ENCODE results near the gene PANX1. TPM values are rescaled to one million over a fixed set of nuclear protein-coding genes. Genes with fewer than 3 reads are reported as not detected.

Gene PANX1
- total RNA-seq, 1 experiment from 2014 or later = 35.1 TPM

DNA sequence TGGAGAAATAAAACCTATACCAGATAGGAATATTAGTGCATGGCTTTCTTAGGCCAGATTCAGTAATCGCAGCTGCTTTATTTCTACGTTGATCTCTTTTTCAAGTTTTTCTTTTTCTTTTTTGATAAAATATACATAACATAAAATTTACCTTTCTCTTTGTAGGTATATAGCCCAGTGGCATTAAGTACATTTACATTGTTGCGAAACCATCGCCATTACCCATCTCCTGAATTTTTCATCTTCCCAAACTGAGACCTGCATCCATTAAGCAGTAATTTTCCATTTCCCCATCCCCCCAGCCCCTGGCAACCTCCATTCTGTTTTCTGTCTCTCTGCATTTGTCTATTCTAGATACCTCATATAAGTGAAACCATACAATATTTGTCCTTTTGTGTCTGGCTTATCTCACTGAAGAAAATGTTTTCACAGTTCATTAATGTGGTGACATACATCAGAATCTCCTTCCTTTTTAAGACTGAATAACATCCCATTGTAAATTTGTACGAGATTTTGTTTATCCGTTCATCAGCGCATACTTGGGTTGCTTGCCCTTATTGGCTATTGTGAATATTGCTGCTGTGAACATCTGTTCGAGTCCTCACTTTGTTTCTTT, 41.4 kb downstream of the PANX1 start:
- DNase-seq (ENCODE audit: low read depth, low spot score) = no peak
- in situ Hi-C loops (cut with HindIII; ENCODE audit: low pct_unique_long_range_greater_than_20kb, low sequenced_read_pairs) = no loop called here

DNA sequence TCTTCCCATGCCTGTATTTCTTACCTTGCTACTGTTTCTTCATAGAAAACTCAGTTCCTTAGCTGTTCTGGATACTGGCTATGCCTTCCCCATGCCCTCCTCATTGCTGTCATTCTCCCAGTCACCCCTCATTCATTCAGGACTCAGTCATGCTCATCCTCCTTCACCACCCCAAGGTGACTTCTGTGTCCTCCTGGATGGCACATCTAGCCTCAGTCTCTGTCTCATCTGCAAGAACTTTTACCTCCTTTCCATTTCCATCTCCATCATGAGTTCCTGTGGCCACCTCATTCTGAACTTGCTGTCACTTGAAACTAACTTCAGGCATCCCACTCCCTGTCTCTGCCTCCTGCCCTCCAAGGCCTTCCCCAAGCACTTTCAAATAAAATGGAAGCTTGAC, 42.3 kb downstream of the PANX1 start:
- in situ Hi-C loops (cut with HindIII; ENCODE audit: low pct_unique_long_range_greater_than_20kb, low sequenced_read_pairs) = no loop called here
- no peak for DNase-seq (ENCODE audit: low read depth, low spot score)

- in situ Hi-C loops (cut with HindIII; ENCODE audit: low pct_unique_long_range_greater_than_20kb, low sequenced_read_pairs) = no loop called here
- DNase-seq (ENCODE audit: low read depth, low spot score) = peak; percentile 62
Observed at GRCh38 chr11:94171693-94172440, 43.2 kb downstream of the PANX1 start.

- in situ Hi-C loops (cut with HindIII; ENCODE audit: low pct_unique_long_range_greater_than_20kb, low sequenced_read_pairs) = no loop called here
- DNase-seq (ENCODE audit: low read depth, low spot score) = no peak
Observed at GRCh38 chr11:94175535-94175934, 46.9 kb downstream of the PANX1 start.

GRCh38 chr11:94178331-94178730, 49.7 kb downstream of the PANX1 start:
- in situ Hi-C loops (cut with HindIII; ENCODE audit: low pct_unique_long_range_greater_than_20kb, low sequenced_read_pairs) = no loop called here
- DNase-seq (ENCODE audit: low read depth, low spot score) = no peak

- in situ Hi-C loops (cut with HindIII; ENCODE audit: low pct_unique_long_range_greater_than_20kb, low sequenced_read_pairs) = no loop called here
- no peak for DNase-seq (ENCODE audit: low read depth, low spot score)
Observed at GRCh38 chr11:94179696-94180095, 51.1 kb downstream of the PANX1 start.

- DNase-seq (ENCODE audit: low read depth, low spot score) = no peak
- in situ Hi-C loops (cut with HindIII; ENCODE audit: low pct_unique_long_range_greater_than_20kb, low sequenced_read_pairs) = no loop called here
Observed at GRCh38 chr11:94181526-94181925, 52.9 kb downstream of the PANX1 start.

- no peak for DNase-seq (ENCODE audit: low read depth, low spot score)
- in situ Hi-C loops (cut with HindIII; ENCODE audit: low pct_unique_long_range_greater_than_20kb, low sequenced_read_pairs) = no loop called here
Observed at GRCh38 chr11:94181943-94182342, 53.3 kb downstream of the PANX1 start.

- DNase-seq (ENCODE audit: low read depth, low spot score) = no peak
- in situ Hi-C loops (cut with HindIII; ENCODE audit: low pct_unique_long_range_greater_than_20kb, low sequenced_read_pairs) = no loop called here
Observed at GRCh38 chr11:94183251-94183885, 54.7 kb downstream of the PANX1 start.

- in situ Hi-C loops (cut with HindIII; ENCODE audit: low pct_unique_long_range_greater_than_20kb, low sequenced_read_pairs) = no loop called here
- peak; percentile 72 for DNase-seq (ENCODE audit: low read depth, low spot score)
Observed at GRCh38 chr11:94183886-94184264, 55.2 kb downstream of the PANX1 start.

GRCh38 chr11:94184362-94184761, 55.7 kb downstream of the PANX1 start:
- no peak for DNase-seq (ENCODE audit: low read depth, low spot score)
- in situ Hi-C loops (cut with HindIII; ENCODE audit: low pct_unique_long_range_greater_than_20kb, low sequenced_read_pairs) = no loop called here

GRCh38 chr11:94184846-94185245, 56.2 kb downstream of the PANX1 start:
- in situ Hi-C loops (cut with HindIII; ENCODE audit: low pct_unique_long_range_greater_than_20kb, low sequenced_read_pairs) = no loop called here
- no peak for DNase-seq (ENCODE audit: low read depth, low spot score)

DNA sequence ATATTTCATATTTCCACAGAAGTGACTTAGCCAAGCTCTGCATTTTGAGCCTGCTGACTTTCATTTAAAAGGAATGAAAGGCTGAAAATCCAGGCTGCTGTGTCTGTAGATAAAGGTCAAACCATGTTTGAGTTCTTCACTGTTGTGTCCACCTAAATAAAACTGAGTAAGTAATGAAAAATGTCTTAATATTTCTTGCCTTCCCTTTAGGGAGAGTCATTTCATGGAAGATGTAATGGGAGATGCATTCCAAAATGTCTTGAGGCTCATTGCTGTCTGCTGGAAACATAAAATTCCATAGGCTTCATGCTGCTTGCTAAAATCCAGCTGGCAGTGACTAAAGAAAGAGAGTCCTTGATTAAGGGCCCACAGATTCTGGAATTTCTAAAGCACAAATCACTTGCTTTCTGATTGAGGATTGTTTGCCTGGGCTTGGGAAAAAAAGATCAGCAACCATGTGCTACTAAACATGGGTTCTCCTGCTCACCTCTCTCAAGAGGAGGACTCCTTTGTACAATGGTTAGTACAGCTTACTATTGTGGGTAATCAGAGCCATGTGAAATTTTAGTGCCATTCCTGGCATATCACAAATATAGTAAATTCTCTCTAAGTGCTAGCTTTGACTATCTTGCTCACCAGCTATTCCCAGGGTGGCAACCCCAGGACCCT, 56.9 kb downstream of the PANX1 start:
- in situ Hi-C loops (cut with HindIII; ENCODE audit: low pct_unique_long_range_greater_than_20kb, low sequenced_read_pairs) = no loop called here
- DNase-seq (ENCODE audit: low read depth, low spot score) = no peak

GRCh38 chr11:94186342-94187203, 57.9 kb downstream of the PANX1 start:
- peak; percentile 56 for DNase-seq (ENCODE audit: low read depth, low spot score)
- in situ Hi-C loops (cut with HindIII; ENCODE audit: low pct_unique_long_range_greater_than_20kb, low sequenced_read_pairs) = no loop called here

GRCh38 chr11:94193288-94193687, 64.6 kb downstream of the PANX1 start:
- in situ Hi-C loops (cut with HindIII; ENCODE audit: low pct_unique_long_range_greater_than_20kb, low sequenced_read_pairs) = no loop called here

DNA sequence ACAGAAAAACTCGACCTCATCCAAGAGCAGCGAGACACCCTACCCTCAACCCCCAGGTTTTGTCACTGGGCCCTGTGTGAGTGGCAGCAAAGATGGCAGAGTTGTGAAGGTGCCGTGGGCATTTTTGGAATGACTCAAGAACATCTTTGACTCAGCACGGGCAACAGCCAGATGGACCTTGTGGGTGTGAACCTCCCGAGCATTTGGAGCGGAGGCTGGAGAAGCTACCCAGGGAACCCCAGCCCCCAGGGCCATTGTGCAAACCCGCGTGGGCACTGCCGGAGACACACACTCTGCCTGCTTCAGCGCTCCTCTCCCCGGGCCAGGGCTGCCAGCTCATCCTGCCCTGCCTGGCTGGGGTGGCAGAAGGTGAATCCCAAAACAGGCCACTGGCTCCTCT, 66.1 kb downstream of the PANX1 start:
- no peak for DNase-seq (ENCODE audit: low read depth, low spot score)
- in situ Hi-C loops (cut with HindIII; ENCODE audit: low pct_unique_long_range_greater_than_20kb, low sequenced_read_pairs) = no loop called here

More at GRCh38 chr11:94193288-94193687, 64.6 kb downstream of the PANX1 start:
- no peak for DNase-seq (ENCODE audit: low read depth, low spot score)

DNA sequence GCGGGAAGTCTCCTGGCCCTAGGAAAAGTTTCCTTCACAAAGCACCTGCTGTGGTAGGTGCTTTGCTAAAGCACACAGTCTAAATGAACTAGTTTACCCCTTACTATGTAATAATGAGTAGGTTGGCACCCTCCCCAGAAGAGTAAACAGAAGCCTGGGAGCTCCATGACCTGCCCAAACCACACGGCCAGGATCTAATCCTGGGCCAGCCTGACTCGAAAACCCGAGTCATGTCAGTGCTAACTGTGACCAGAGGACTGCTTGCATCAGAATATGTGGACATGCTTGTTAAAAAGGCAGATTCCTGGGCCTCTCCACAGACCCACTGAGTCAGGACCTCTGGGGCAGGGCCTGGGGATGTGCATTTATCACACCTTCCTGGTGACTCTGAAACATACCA, 67.7 kb downstream of the PANX1 start:
- in situ Hi-C loops (cut with HindIII; ENCODE audit: low pct_unique_long_range_greater_than_20kb, low sequenced_read_pairs) = no loop called here
- DNase-seq (ENCODE audit: low read depth, low spot score) = no peak

DNA sequence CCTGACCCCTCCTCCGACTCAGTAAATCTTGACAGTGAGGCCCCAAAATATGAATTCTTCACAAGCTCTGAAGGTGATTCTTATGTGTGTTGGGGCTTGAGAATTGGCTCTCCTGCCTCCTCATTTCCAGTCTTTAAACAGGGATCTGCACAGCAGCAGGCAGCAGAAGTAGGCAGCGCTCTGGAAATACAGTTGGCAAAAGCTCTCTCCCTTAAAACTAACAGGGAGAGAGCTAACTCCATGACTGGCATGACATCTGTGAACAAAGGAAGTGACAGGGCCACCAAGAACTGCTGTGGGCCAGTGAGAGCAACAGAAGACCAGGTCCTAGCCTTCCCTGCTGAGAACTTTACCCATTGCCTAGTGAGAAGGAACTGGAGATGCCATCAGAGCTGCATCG, 70.1 kb downstream of the PANX1 start:
- DNase-seq (ENCODE audit: low read depth, low spot score) = no peak
- in situ Hi-C loops (cut with HindIII; ENCODE audit: low pct_unique_long_range_greater_than_20kb, low sequenced_read_pairs) = no loop called here
